ENCODE results near the gene RBPJ.

RBPJ gene

GRCh38 chr4:26424838-26425237, 104.0 kb downstream of the RBPJ start:
- TF ChIP-seq CTCF (IDR thresholded peaks at IDR 0.05; ENCODE audit: insufficient read depth, low read depth, low read length, missing control alignments), result no peak
- no peak for DNase-seq (ENCODE audit: low read depth)
- no peak overlapping the region for H3K4me3 ChIP-seq (ENCODE audit: low read length)

- no peak for DNase-seq (ENCODE audit: low read depth)
- H3K4me3 ChIP-seq (ENCODE audit: low read length), result no peak overlapping the region
- no peak for TF ChIP-seq CTCF (IDR thresholded peaks at IDR 0.05; ENCODE audit: insufficient read depth, low read depth, low read length, missing control alignments)
Measured at GRCh38 chr4:26425953-26426352, 105.1 kb downstream of the RBPJ start.

- DNase-seq (ENCODE audit: low read depth), result no peak
- H3K4me3 ChIP-seq (ENCODE audit: low read length), result no peak overlapping the region
- no peak for TF ChIP-seq CTCF (IDR thresholded peaks at IDR 0.05; ENCODE audit: insufficient read depth, low read depth, low read length, missing control alignments)
Measured at GRCh38 chr4:26426892-26427291, 106.1 kb downstream of the RBPJ start.

- TF ChIP-seq CTCF (IDR thresholded peaks at IDR 0.05; ENCODE audit: insufficient read depth, low read depth, low read length, missing control alignments), result no peak
- H3K4me3 ChIP-seq (ENCODE audit: low read length), result no peak overlapping the region
- no peak for DNase-seq (ENCODE audit: low read depth)
Measured at GRCh38 chr4:26429910-26430309, 109.1 kb downstream of the RBPJ start.

GRCh38 chr4:26431461-26432180, 110.8 kb downstream of the RBPJ start:
- no peak overlapping the region for H3K4me3 ChIP-seq (ENCODE audit: low read length)
- peak; percentile 69 for DNase-seq (ENCODE audit: low read depth)
- no peak for TF ChIP-seq CTCF (IDR thresholded peaks at IDR 0.05; ENCODE audit: insufficient read depth, low read depth, low read length, missing control alignments)

GRCh38 chr4:26432419-26432818, 111.6 kb downstream of the RBPJ start:
- TF ChIP-seq CTCF (IDR thresholded peaks at IDR 0.05; ENCODE audit: insufficient read depth, low read depth, low read length, missing control alignments), result no peak
- DNase-seq (ENCODE audit: low read depth), result peak; percentile 25
- H3K4me3 ChIP-seq (ENCODE audit: low read length), result no peak overlapping the region

GRCh38 chr4:26433556-26433955, 112.7 kb downstream of the RBPJ start:
- no peak for DNase-seq (ENCODE audit: low read depth)
- no peak for TF ChIP-seq CTCF (IDR thresholded peaks at IDR 0.05; ENCODE audit: insufficient read depth, low read depth, low read length, missing control alignments)
- H3K4me3 ChIP-seq (ENCODE audit: low read length), result no peak overlapping the region
